Muscle layer of duodenum (tissue), 2 donors: ENCODE results near the gene LDLR.

Experiments used
- H3K27ac ChIP-seq: one replicate; pipeline ENCODE4 v1.7.0; 2013; ENCODE audit warnings: mild to moderate bottlenecking, low read length
- H3K27me3 ChIP-seq: one replicate; pipeline ENCODE4 v1.7.0; 2013; ENCODE audit warnings: low read depth, mild to moderate bottlenecking, control low read depth, low read length
- H3K36me3 ChIP-seq, 2 donors: one replicate each; pipeline ENCODE4 v1.7.0; 2013; ENCODE audit warnings: low read length in 2 of 2, control low read depth in 1 of 2, mild to moderate bottlenecking in 1 of 2; ENCODE audit not compliant: insufficient read depth in 2 of 2, control insufficient read depth in 1 of 2
- H3K4me1 ChIP-seq, 2 donors: one replicate each; pipeline ENCODE4 v1.7.0; 2013; ENCODE audit warnings: low read length in 2 of 2, mild to moderate bottlenecking in 2 of 2, control low read depth in 1 of 2, moderate library complexity in 1 of 2; ENCODE audit not compliant: insufficient read depth in 2 of 2, control insufficient read depth in 1 of 2
- H3K4me3 ChIP-seq, 2 donors: one replicate each; pipeline ENCODE4 v1.7.0; 2013; ENCODE audit warnings: low read length in 2 of 2, low read depth in 1 of 2, mild to moderate bottlenecking in 1 of 2
- H3K9me3 ChIP-seq, 2 donors: one replicate each; pipeline ENCODE4 v1.7.0; 2013; ENCODE audit warnings: low read length in 2 of 2, control low read depth in 1 of 2, mild to moderate bottlenecking in 1 of 2; ENCODE audit not compliant: control insufficient read depth in 1 of 2
- donor health status: healthy.

Gene LDLR

GRCh38 chr19:11089254-11090013 is at the start of gene LDLR:
TSS of gene LDLR (plus strand) at chr19:11089463. CDS start at chr19:11089549, 86 bp downstream.
- peaks cover 4 to 8% of the 10 kb centered on the region in 2 donors for H3K4me1 ChIP-seq
- peak within 1 kb of the TSS; percentile 51 to 67 for H3K4me3 ChIP-seq
- H3K27me3 ChIP-seq, result no peaks in the 10 kb centered on the region
- H3K36me3 ChIP-seq, result no peaks in the 10 kb centered on the region
- H3K27ac ChIP-seq, result peak within 1 kb of the TSS; percentile 93
- H3K9me3 ChIP-seq, result no peaks in the 10 kb centered on the region

- H3K4me1 ChIP-seq, result no peaks in the 10 kb centered on the region
- no peak overlapping the region for H3K4me3 ChIP-seq
- H3K9me3 ChIP-seq, result no peaks in the 10 kb centered on the region
- H3K36me3 ChIP-seq, result peaks cover 25 to 57% of the 10 kb centered on the region in 2 donors
- H3K27me3 ChIP-seq, result no peaks in the 10 kb centered on the region
- H3K27ac ChIP-seq, result no peak overlapping the region
Measured at GRCh38 chr19:11041194-11041593, 48.1 kb upstream of the LDLR start.

- Histone ChIP-seq H3K4me1 (no peaks in the 10 kb centered on the region), H3K4me3 (no peak overlapping the region), H3K27ac (no peak overlapping the region), H3K36me3 (peaks cover 18 to 55% of the 10 kb centered on the region in 2 donors), H3K27me3 (no peaks in the 10 kb centered on the region), H3K9me3 (no peaks in the 10 kb centered on the region)
Measured at GRCh38 chr19:11041966-11042627, 47.2 kb upstream of the LDLR start.

- no peaks in the 10 kb centered on the region for H3K4me1 ChIP-seq
- H3K27me3 ChIP-seq, result no peaks in the 10 kb centered on the region
- no peak overlapping the region for H3K4me3 ChIP-seq
- H3K36me3 ChIP-seq, result peaks cover 9 to 43% of the 10 kb centered on the region in 2 donors
- H3K27ac ChIP-seq, result no peak overlapping the region
- H3K9me3 ChIP-seq, result no peaks in the 10 kb centered on the region
Measured at GRCh38 chr19:11044431-11044830, 44.8 kb upstream of the LDLR start.

GRCh38 chr19:11045536-11045935 is 43.7 kb upstream of the LDLR start:
- Histone ChIP-seq H3K27ac (no peak overlapping the region), H3K4me1 (no peaks in the 10 kb centered on the region), H3K27me3 (no peaks in the 10 kb centered on the region), H3K4me3 (no peak overlapping the region), H3K36me3 (peaks cover 14 to 47% of the 10 kb centered on the region in 2 donors), H3K9me3 (no peaks in the 10 kb centered on the region)

GRCh38 chr19:11046605-11047354 is 42.5 kb upstream of the LDLR start:
- Histone ChIP-seq H3K4me3 (no peak overlapping the region), H3K36me3 (peaks cover 12 to 37% of the 10 kb centered on the region in 2 donors), H3K27me3 (no peaks in the 10 kb centered on the region), H3K27ac (no peak overlapping the region), H3K9me3 (no peaks in the 10 kb centered on the region), H3K4me1 (no peaks in the 10 kb centered on the region)

- Histone ChIP-seq H3K27me3 (no peaks in the 10 kb centered on the region), H3K4me1 (no peaks in the 10 kb centered on the region), H3K36me3 (peaks cover 6 to 30% of the 10 kb centered on the region in 2 donors), H3K27ac (no peak overlapping the region), H3K9me3 (no peaks in the 10 kb centered on the region), H3K4me3 (no peak overlapping the region)
Measured at GRCh38 chr19:11047866-11048265, 41.4 kb upstream of the LDLR start.

- H3K27me3 ChIP-seq, result no peaks in the 10 kb centered on the region
- peaks cover 6 to 18% of the 10 kb centered on the region in 2 donors for H3K36me3 ChIP-seq
- H3K4me3 ChIP-seq, result no peak overlapping the region
- no peak overlapping the region for H3K27ac ChIP-seq
- no peaks in the 10 kb centered on the region for H3K4me1 ChIP-seq
- H3K9me3 ChIP-seq, result no peaks in the 10 kb centered on the region
Measured at GRCh38 chr19:11050323-11051114, 38.7 kb upstream of the LDLR start.

- H3K9me3 ChIP-seq, result no peaks in the 10 kb centered on the region
- H3K4me1 ChIP-seq, result no peaks in the 10 kb centered on the region
- H3K27me3 ChIP-seq, result no peaks in the 10 kb centered on the region
- H3K27ac ChIP-seq, result no peak overlapping the region
- H3K4me3 ChIP-seq, result no peak overlapping the region
- peaks cover 6 to 22% of the 10 kb centered on the region in 2 donors for H3K36me3 ChIP-seq
Measured at GRCh38 chr19:11053817-11054195, 35.5 kb upstream of the LDLR start.

- Histone ChIP-seq H3K4me3 (no peak overlapping the region), H3K4me1 (no peaks in the 10 kb centered on the region), H3K27ac (no peak overlapping the region), H3K36me3 (peaks cover 6 to 20% of the 10 kb centered on the region in 2 donors), H3K9me3 (no peaks in the 10 kb centered on the region), H3K27me3 (no peaks in the 10 kb centered on the region)
Measured at GRCh38 chr19:11054200-11054599, 35.1 kb upstream of the LDLR start.

GRCh38 chr19:11054628-11055027 is 34.6 kb upstream of the LDLR start:
- H3K36me3 ChIP-seq, result peaks cover 6 to 24% of the 10 kb centered on the region in 2 donors
- H3K9me3 ChIP-seq, result no peaks in the 10 kb centered on the region
- H3K27me3 ChIP-seq, result no peaks in the 10 kb centered on the region

More at GRCh38 chr19:11054628-11055027, 34.6 kb upstream of the LDLR start:
- no peak overlapping the region for H3K27ac ChIP-seq
- H3K4me3 ChIP-seq, result no peak overlapping the region
- H3K4me1 ChIP-seq, result no peaks in the 10 kb centered on the region
